ENCODE measurements around the gene PPP1R15B. TPM values are rescaled to one million over a fixed set of nuclear protein-coding genes. Genes with fewer than 3 reads are reported as not detected.

PPP1R15B gene
- total RNA-seq, 2 donors from 2014 or later, result 50.8 to 79.6 TPM

- Histone ChIP-seq H3K4me3 (peak overlapping the region; percentile 4), H3K9me3 (no peaks in the 10 kb centered on the region), H3K27ac (no peak overlapping the region), H3K9ac (ENCODE audit: low read depth in 2 of 2, low read length in 2 of 2) (no peak overlapping the region), H3K36me3 (no peaks in the 10 kb centered on the region), H3K27me3 (no peaks in the 10 kb centered on the region), H3K4me1 (peaks cover 7% of the 10 kb centered on the region)
- DNase-seq, result no peak
- intact Hi-C loops (cut with DNase I), result no loop called here
- TF ChIP-seq CTCF (IDR thresholded peaks at IDR 0.05), result no peak
Measured at GRCh38 chr1:204382714-204383083, 28.9 kb downstream of the PPP1R15B start.

GRCh38 chr1:204380293-204380831 is 31.3 kb downstream of the PPP1R15B start:
- Histone ChIP-seq H3K27me3 (no peaks in the 10 kb centered on the region), H3K4me3 (no peak overlapping the region), H3K4me1 (peaks cover 7% of the 10 kb centered on the region), H3K27ac (no peak overlapping the region), H3K36me3 (no peaks in the 10 kb centered on the region), H3K9me3 (no peaks in the 10 kb centered on the region), H3K9ac (ENCODE audit: low read depth in 2 of 2, low read length in 2 of 2) (no peak overlapping the region)
- intact Hi-C loops (cut with DNase I), result no loop called here
- no peak for DNase-seq
- no peak for TF ChIP-seq CTCF (IDR thresholded peaks at IDR 0.05)

DNA sequence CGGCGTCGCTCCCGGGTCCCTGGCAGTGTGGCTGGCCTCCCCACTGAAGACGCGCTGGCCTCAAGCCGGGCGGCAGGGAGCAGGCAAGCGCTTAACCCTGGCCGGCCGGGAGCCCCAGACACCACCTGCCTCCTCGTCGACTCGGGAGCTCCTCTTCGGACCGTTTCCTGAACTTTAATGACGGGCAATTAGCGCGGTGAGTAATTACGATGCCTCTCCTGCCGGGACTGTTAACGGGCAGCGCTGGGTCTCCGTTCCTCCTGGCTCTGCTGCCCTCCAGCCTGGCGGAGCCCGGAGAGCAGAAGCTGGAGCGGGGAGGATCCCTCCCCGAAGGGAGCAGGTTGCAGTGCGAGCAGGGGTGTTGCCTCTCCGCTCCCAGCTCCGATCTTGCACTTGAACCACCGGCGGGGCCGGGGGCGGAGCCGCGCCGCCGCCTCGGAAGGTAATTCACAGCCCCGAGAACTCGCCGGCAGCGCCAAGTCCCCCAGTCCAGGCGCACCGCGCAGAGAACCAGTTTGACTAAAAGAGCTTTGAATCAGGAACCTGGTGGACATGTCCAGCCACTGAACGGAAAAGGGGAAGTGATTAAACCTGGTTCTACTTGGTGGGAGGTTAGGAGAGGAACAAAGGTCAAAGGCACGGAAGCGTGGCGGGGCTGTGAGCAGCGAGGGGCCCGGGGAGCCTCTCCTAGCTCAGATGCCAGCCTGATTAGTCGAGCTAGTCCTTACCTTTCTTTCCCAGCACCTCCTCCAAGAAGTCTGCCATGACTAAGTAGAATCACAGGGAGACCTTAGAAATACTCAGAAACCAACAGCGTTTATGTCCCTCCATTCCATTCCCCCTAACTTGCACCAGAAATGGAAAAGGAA is 33.6 kb downstream of the PPP1R15B start:
- H3K4me1 ChIP-seq, result peaks cover 7% of the 10 kb centered on the region
- DNase-seq, result peak; percentile 83
- peak overlapping the region; percentile 66 to 83 for H3K9ac ChIP-seq (ENCODE audit: low read depth in 2 of 2, low read length in 2 of 2)
- H3K27ac ChIP-seq, result peak overlapping the region; percentile 92
- no peaks in the 10 kb centered on the region for H3K27me3 ChIP-seq
- H3K36me3 ChIP-seq, result no peaks in the 10 kb centered on the region
- intact Hi-C loops (cut with DNase I), result no loop called here
- TF ChIP-seq CTCF (IDR thresholded peaks at IDR 0.05), result no peak
- no peaks in the 10 kb centered on the region for H3K9me3 ChIP-seq
- H3K4me3 ChIP-seq, result peak overlapping the region; percentile 49

DNA sequence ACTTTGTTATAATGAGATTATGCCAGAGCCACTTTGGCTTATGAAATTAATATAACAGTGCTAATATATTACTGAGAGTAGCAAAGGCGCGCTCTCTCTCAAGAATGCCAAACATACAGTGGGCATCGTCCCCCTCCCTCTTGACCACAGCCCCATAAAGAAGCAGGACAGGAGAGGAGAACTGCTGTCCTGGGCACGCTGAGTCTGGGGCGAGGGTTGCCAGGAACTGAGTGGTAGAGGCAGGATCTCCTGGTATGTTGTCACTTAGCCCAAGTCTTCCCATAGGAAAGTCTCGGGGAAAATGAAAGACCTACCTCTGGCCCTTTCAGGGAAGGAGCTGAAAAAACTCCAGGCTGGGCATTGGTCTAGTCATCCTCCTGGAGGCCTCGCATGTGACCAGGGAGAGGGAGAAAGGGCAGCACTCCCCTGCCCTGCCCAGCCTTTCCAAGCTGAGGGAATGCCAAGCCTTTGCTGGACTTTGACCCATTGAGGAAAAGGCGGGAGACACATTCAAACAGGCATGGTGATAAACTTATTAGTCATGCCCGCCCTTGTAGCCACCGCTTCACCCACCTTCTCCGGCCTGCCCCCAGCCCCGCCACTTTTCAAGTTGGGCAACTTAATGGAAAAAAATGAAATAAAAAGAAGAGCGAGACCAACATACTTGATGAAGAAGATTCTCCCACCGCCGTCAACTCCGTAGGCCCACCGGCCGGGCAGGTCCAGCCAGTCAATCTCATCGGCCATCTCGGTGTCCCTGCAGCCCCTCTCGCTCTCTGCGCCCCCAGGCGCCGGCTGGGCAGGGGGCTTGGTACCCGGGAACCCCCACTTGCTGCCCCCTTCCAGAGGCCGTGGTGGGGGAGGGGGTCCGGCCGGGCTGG is 34.5 kb downstream of the PPP1R15B start:
- DNase-seq, result peak; percentile 95
- intact Hi-C loops (cut with DNase I), result no loop called here

More for the DNA sequence above, 34.5 kb downstream of the PPP1R15B start:
- no peaks in the 10 kb centered on the region for H3K36me3 ChIP-seq
- peaks cover 7% of the 10 kb centered on the region for H3K4me1 ChIP-seq
- peak overlapping the region; percentile 92 for H3K27ac ChIP-seq
- H3K4me3 ChIP-seq, result peak overlapping the region; percentile 49
- no peaks in the 10 kb centered on the region for H3K9me3 ChIP-seq
- no peak for TF ChIP-seq CTCF (IDR thresholded peaks at IDR 0.05)
- H3K27me3 ChIP-seq, result no peaks in the 10 kb centered on the region
- peak overlapping the region; percentile 66 to 83 for H3K9ac ChIP-seq (ENCODE audit: low read depth in 2 of 2, low read length in 2 of 2)

Measured in colonic mucosa (tissue), 4 donors.